HepG2 (cell line): ENCODE measurements around the gene UNC5C. TPM values are rescaled to one million over a fixed set of nuclear protein-coding genes. Genes with fewer than 3 reads are reported as not detected.

Experiments used
- ATAC-seq: fragments of 200-7000 bp; cut with Tn5 transposase; 3 replicates; pipeline ENCODE4 v1.9.1; 2020; ENCODE audit warnings: mild to moderate bottlenecking, moderate library complexity
- BruUV-seq: library from RNA; stranded (reverse); fragments of 400-500 nt; replicated peaks from 2 replicates; lab custom pipeline; 2021; lab: Mats Ljungman, UMichigan
- CTCF ChIA-PET: fragments of 300-600 bp; formaldehyde crosslinking; extraction: SDS; loops from one replicate; lab custom pipeline; 2021; ENCODE audit warnings: low total read pairs, inconsistent platforms, low intra/inter-chr PET ratio; lab: Yijun Ruan, JAX
- POLR2A ChIA-PET: fragments of 350-600 bp; sonication (Branson Sonifier 250); formaldehyde crosslinking; loops from one replicate; lab custom pipeline; 2020; ENCODE audit warnings: antibody characterized with exemption, inconsistent platforms; lab: Yijun Ruan, JAX
- DNase-seq: peaks from one replicate; pipeline ENCODE4 v3.0.0-alpha.2; 2015; ENCODE audit warnings: low spot score
- FAIRE-seq: peaks from 3 replicates; lab custom pipeline; 2011; peaks lifted over from hg19 to GRCh38; lab: Jason Lieb, UNC
- H2AFZ ChIP-seq: one replicate; pipeline ENCODE4 v1.6.1; 2011; ENCODE audit warnings: low read length, inconsistent platforms
- H3K27ac ChIP-seq: fragments of 300-600 bp; 3 replicates; pipeline ENCODE4 v1.8.0; 2011; ENCODE audit warnings: mixed run types, mild to moderate bottlenecking, mixed read lengths, low read length, inconsistent platforms; ENCODE audit not compliant: insufficient read depth; ENCODE audit errors: extremely low read length
- H3K27me3 ChIP-seq, 2 experiments: fragments of 200-600 bp in 1 of 2; 2 replicates in 1 of 2; 3 replicates in 1 of 2; pipeline versions ENCODE4 v1.6.0 to v1.8.0; 2011; ENCODE audit warnings: low read length in 2 of 2, mild to moderate bottlenecking in 2 of 2, moderate library complexity in 2 of 2, inconsistent platforms in 1 of 2; ENCODE audit not compliant: insufficient read depth in 2 of 2, control insufficient read depth in 1 of 2
- H3K36me3 ChIP-seq, 2 experiments: fragments of 200-600 bp in 1 of 2; replicated peaks in 1 of 2; 2 replicates in 1 of 2; 3 replicates in 1 of 2; pipeline versions ENCODE4 v1.5.1 to v1.8.0; 2011; ENCODE audit warnings: low read length in 2 of 2, inconsistent platforms in 1 of 2; ENCODE audit not compliant: insufficient read depth in 2 of 2, control insufficient read depth in 1 of 2
- H3K4me1 ChIP-seq: 2 replicates; pipeline ENCODE4 v1.5.1; 2012; ENCODE audit warnings: low read length, inconsistent platforms; ENCODE audit not compliant: insufficient read depth
- H3K4me2 ChIP-seq: 2 replicates; pipeline ENCODE4 v1.6.0; 2011; ENCODE audit warnings: low read depth, low read length, inconsistent platforms
- H3K4me3 ChIP-seq, 3 experiments: fragments of 200-600 bp in 1 of 3; sonication (generic), shearing (Covaris generic) in 1 of 3; replicated peaks in 1 of 3; 2 replicates each; pipeline ENCODE4 v1.5.1; 2011 to 2016; ENCODE audit warnings: low read length in 3 of 3, inconsistent platforms in 2 of 3, low read depth in 2 of 3, mild to moderate bottlenecking in 2 of 3, control low read depth in 1 of 3, mixed read lengths in 1 of 3; ENCODE audit not compliant: insufficient read depth in 1 of 3
- H3K79me2 ChIP-seq: one replicate; pipeline ENCODE4 v1.6.1; 2011; ENCODE audit warnings: low read length, inconsistent platforms; ENCODE audit not compliant: insufficient read depth
- H3K9ac ChIP-seq: 2 replicates; pipeline ENCODE4 v1.6.0; 2011; ENCODE audit warnings: mild to moderate bottlenecking, low read depth, low read length, inconsistent platforms; ENCODE audit not compliant: insufficient read depth
- H3K9me3 ChIP-seq: 2 replicates; pipeline ENCODE4 v1.5.1; 2012; ENCODE audit warnings: mild to moderate bottlenecking, low read length
- H4K20me1 ChIP-seq: 2 replicates; pipeline ENCODE4 v1.6.0; 2011; ENCODE audit warnings: inconsistent platforms, mild to moderate bottlenecking, low read length, moderate library complexity; ENCODE audit not compliant: insufficient read depth
- ERF ChIP-seq: IDR thresholded peaks from 2 replicates; pipeline ENCODE4 v1.6.1; 2018; ENCODE audit warnings: missing biosample characterization, missing genetic modification reagents
- GATAD1 ChIP-seq: IDR thresholded peaks from 2 replicates; pipeline ENCODE4 v1.6.1; 2016; ENCODE audit warnings: missing genetic modification reagents, missing compliant biosample characterization
- MAF1 ChIP-seq: sonication (generic); formaldehyde crosslinking; IDR thresholded peaks from 2 replicates; pipeline ENCODE4 v1.5.0; 2020; ENCODE audit warnings: missing genetic modification reagents, borderline replicate concordance
- SP140L ChIP-seq: sonication (generic); formaldehyde crosslinking; IDR thresholded peaks from 2 replicates; pipeline ENCODE4 v1.4.0; 2020; ENCODE audit warnings: missing genetic modification reagents, borderline replicate concordance
- ZBTB49 ChIP-seq: sonication (generic); formaldehyde crosslinking; IDR thresholded peaks from 2 replicates; pipeline ENCODE4 v1.4.0; 2020; ENCODE audit warnings: missing genetic modification reagents, borderline replicate concordance
- ZNF276 ChIP-seq: sonication (generic); formaldehyde crosslinking; IDR thresholded peaks from 2 replicates; pipeline ENCODE4 v1.4.0; 2020; ENCODE audit warnings: mild to moderate bottlenecking, low read depth, missing genetic modification reagents
- WGBS: methylation state at CpG from one replicate; pipeline ENCODE4 v1.1.6; 2017; ENCODE audit warnings: low lambda C conversion rate; 5-methylcytosine and 5-hydroxymethylcytosine counted together
- in situ Hi-C: cut with HindIII; loops from 2 replicates; pipeline ENCODE4 v1.10.0; 2017; ENCODE audit warnings: low pct_unique_long_range_greater_than_20kb; ENCODE audit not compliant: extremely low pct_ligation_motif_present
- intact Hi-C: fragments of 100-400 bp; cut with micrococcal nuclease; formaldehyde crosslinking; loops from one replicate; pipeline ENCODE4 v1.10.0; 2022; ENCODE audit not compliant: unreplicated experiment
- polyA plus RNA-seq, 8 experiments: library from polyadenylated mRNA; depleted of rRNA in 3 of 8; stranded (reverse) in 7 of 8; unstranded in 1 of 8; fragments of >200 nt; fragmentation: Illumina TruSeq in 4 of 8; extraction: Trizol in 4 of 8; gene quantifications; 2 replicates each; pipeline versions ENCODE4 v1.2.1 to v1.2.3, GENCODE V29; 2011 to 2016; ENCODE audit warnings: low read depth in 4 of 8, missing spikeins in 1 of 8, mixed read lengths in 1 of 8; ENCODE audit not compliant: insufficient read depth in 1 of 8
- total RNA-seq, 5 experiments: library from RNA; depleted of rRNA; stranded (reverse); fragments of >200 nt; fragmentation: Illumina TruSeq; extraction: Trizol; gene quantifications; 2 replicates each; pipeline ENCODE4 v1.2.3, GENCODE V29; 2016; ENCODE audit warnings: low read depth in 1 of 5

Gene UNC5C
- total and polyA plus RNA-seq, 2 of the 13 experiments (the other 11 are each of a cell fraction or from before 2014, with no cell fraction given) = not detected

- TF ChIP-seq GATAD1 (CRISPR knock-in tag) (no peak), MAF1 (CRISPR knock-in tag) (no peak)
Observed at GRCh38 chr4:95540227-95540626, 8.5 kb downstream of the UNC5C start (continued).

- intact Hi-C loops = no loop called here
- no peak for TF ChIP-seq SP140L (CRISPR knock-in tag)
- no peak for TF ChIP-seq ZNF276 (CRISPR knock-in tag)
- no peak for TF ChIP-seq ERF
- no peak for TF ChIP-seq ZBTB49
- TF ChIP-seq, all 625 proteins: peak for 0
- Histone ChIP-seq H3K9ac (no peak overlapping the region), H3K4me2 (no peak overlapping the region), H3K79me2 (no peaks in the 10 kb centered on the region), H2AFZ (no peak overlapping the region), H4K20me1 (no peaks in the 10 kb centered on the region), H3K4me1 (no peaks in the 10 kb centered on the region), H3K9me3 (no peaks in the 10 kb centered on the region), H3K36me3 (no peaks in the 10 kb centered on the region), H3K4me3 (no peak overlapping the region), H3K27me3 (no peaks in the 10 kb centered on the region), H3K27ac (no peak overlapping the region)
- CTCF ChIA-PET = no interaction called here
- in situ Hi-C loops = no loop called here
- no TSS peak for BruUV-seq
- POLR2A ChIA-PET = no interaction called here
- DNase-seq (no peak), ATAC-seq (no peak), FAIRE-seq (no peak)
- WGBS = 11% methylated on average over 5 of the region's 5 CpGs
Observed at GRCh38 chr4:95539106-95539505, 9.7 kb downstream of the UNC5C start.
